ENCODE data around the gene LARP1B. TPM values are rescaled to one million over a fixed set of nuclear protein-coding genes. Genes with fewer than 3 reads are reported as not detected.
"Not testable (repeated sequence)": the region's sequence is repeated elsewhere in the genome, so short reads cannot be mapped to it uniquely, and the experiment has no call there.

The LARP1B gene
- total RNA-seq, 1 donor from 2014 or later = 19.8 TPM

- intact Hi-C loops (cut with micrococcal nuclease) = no loop called here
Measured at GRCh38 chr4:128134925-128135324, 73.8 kb downstream of the LARP1B start.

DNA sequence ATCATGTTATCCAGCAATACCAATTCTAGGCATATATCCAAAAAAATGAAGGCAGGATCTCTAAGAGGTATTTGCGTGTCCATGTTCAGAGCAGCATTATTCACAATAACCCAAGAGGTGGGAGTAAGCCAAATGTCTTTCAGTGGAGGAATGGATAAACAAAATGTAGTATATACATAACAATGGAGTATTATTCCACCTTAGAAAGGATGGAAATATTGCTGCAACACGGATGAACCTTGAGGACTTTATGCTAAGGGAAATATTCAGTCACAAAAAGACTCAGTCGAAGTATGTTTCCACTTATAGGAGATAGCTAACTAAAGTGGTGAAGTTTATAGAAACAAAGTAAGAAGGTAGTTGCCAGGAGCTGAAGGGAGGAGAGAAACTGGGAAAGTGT lies 74.3 kb downstream of the LARP1B start:
- intact Hi-C loops (cut with micrococcal nuclease) = no loop called here

- intact Hi-C loops (cut with micrococcal nuclease) = no loop called here
Measured at GRCh38 chr4:128141866-128142265, 80.8 kb downstream of the LARP1B start.

GRCh38 chr4:128145727-128146126 lies 84.6 kb downstream of the LARP1B start:
- intact Hi-C loops (cut with micrococcal nuclease) = no loop called here

DNA sequence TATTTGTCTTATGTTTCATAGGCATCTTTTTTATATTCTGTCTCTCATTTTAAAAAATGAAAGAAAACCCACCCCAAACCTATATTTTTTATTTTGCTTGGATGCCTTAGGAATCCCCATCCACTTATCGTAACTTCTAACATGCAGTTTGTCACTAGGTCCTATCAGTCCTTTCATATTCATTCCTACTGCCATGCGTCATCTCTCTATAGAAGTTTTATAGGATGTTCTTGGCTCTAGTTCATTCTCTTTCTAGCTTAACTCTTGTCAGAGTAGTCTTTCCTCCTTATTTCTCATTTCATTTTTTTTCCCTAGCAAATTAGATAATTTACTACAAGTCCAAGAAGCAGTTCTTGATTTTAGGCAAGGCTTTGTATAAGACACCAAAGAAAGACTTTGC lies 92.7 kb downstream of the LARP1B start:
- intact Hi-C loops (cut with micrococcal nuclease) = no loop called here

- intact Hi-C loops (cut with micrococcal nuclease) = no loop called here
Measured at GRCh38 chr4:128155231-128155855, 94.2 kb downstream of the LARP1B start.

DNA sequence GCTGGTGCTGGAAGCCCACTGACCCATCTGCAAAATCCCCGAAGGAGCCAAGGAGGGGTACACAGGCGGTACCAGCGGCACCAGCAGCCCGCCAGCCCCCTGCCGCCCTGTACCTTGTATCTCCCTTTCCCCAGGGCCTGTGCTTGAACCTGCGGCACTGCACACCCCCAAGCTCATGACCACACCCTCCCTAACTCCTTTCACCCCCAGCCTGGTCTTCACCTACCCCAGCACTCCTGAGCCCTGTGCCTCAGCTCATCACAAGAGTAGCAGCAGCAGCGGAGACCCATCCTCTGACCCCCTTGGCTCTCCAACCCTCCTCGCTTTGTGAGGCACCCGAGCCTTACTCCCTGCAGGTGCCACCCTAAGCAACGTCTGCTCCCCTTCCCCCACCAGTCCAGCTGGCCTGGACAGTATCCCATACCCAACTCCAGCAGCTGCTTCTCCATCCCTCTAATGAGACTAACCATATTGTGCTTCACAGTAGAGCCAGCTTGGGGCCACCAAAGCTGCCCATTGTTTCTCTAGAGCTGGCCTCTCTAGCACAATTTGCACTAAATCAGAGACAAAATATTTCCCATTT lies 94.9 kb downstream of the LARP1B start:
- intact Hi-C loops (cut with micrococcal nuclease) = no loop called here

GRCh38 chr4:128156472-128156871 lies 95.4 kb downstream of the LARP1B start:
- intact Hi-C loops (cut with micrococcal nuclease) = not testable (repeated sequence)

DNA sequence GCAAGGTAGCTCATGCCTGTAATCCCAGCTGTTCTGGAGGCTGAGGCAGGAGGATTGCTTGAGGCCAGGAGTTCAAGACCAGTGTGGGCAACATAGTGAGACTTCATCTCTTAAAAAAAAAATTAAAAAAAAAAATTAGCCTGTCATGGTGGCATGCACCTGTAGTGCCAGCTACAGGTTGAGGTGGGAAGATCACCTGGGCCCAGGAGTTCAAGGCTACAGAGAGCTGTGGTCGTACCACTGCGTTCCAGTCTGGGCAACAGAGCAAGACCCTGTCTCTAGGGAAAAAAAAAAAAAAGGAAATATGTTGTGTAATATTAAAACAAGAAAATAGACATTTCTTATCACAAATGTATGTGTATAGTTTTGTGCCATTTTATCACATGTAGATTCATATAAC lies 97.8 kb downstream of the LARP1B start:
- intact Hi-C loops (cut with micrococcal nuclease) = no loop called here

DNA sequence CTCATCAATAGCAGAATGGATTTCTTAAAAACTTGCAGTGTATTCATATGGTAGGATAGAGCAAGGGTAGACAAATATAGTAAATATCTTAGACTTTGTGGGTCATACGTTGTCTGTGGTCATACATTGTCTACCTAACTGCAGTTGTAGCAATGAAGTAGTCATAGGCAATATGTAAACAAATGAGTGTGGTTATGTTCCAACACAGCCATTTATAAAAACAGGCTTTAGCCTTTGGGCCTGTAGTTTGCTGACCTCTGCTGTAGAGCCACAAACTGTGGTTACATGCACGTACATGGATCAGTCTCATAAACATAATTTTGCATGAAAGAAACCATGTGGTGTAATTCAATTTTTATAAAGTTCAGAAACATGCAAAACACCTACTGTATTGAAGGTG lies 98.9 kb downstream of the LARP1B start:
- intact Hi-C loops (cut with micrococcal nuclease) = no loop called here

DNA sequence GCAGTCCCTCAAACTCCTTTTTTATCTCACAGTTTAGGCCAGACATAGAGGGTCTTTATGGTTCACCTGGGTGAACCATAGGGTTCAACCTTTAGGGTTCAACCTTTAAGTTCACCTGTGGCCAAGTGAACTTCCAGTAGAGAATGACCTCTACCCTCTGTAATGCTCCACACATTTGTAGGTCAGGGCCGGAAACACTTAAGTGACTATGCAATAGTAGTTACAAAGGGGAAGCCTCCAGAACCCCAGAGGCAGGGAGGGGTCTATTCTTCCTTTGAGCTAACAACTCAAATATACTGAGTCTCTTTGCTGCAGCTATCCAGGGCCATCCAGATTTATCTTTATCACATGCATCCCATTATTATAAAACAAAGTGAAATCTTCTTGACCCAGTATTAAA lies 100.0 kb downstream of the LARP1B start:
- intact Hi-C loops (cut with micrococcal nuclease) = no loop called here

DNA sequence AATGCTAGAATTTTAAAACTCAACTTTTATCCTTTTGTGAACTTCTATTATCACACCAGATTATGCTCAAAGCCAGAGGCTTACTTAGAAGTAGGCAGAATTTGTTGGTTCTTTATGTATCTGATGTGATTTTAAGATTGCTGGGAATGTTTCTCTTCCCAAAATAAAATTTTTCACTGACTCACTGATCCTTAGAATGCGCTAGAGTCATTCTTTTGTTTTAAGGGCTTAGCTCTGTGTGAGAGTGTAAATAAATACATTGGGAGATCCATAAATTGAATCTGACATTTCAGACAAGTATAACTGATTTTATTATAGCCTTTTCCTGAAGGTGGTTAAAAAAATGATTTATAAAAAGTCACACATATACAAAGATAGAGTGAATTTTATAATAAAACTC lies 101.3 kb downstream of the LARP1B start:
- intact Hi-C loops (cut with micrococcal nuclease) = no loop called here

GRCh38 chr4:128163177-128164117 lies 102.3 kb downstream of the LARP1B start:
- intact Hi-C loops (cut with micrococcal nuclease) = no loop called here

GRCh38 chr4:128166982-128167381 lies 105.9 kb downstream of the LARP1B start:
- intact Hi-C loops (cut with micrococcal nuclease) = no loop called here

GRCh38 chr4:128168701-128169100 lies 107.6 kb downstream of the LARP1B start:
- intact Hi-C loops (cut with micrococcal nuclease) = no loop called here

- intact Hi-C loops (cut with micrococcal nuclease) = no loop called here
Measured at GRCh38 chr4:128169245-128169644, 108.1 kb downstream of the LARP1B start.

GRCh38 chr4:128176643-128177042 lies 115.5 kb downstream of the LARP1B start:
- intact Hi-C loops (cut with micrococcal nuclease) = no loop called here

DNA sequence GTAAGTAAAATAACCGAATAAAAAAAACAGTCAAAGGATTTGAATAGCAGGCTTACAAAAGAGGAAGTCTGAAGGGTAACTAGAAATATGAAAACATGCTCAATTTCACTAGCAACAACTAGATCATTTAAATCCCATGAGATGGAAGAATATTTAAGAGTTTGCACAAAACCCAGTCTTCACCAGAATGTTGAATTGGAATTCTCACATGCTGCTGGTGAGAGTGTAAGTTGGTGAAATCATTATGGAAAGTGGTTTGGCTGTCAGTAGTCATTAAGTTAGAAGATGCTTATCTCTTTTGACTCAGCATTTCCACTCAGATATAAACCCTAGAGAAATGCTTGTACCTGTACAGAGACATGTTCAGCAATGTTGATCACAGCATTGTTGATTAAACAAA lies 116.4 kb downstream of the LARP1B start:
- intact Hi-C loops (cut with micrococcal nuclease) = no loop called here

- intact Hi-C loops (cut with micrococcal nuclease) = no loop called here
Measured at GRCh38 chr4:128186623-128187022, 125.5 kb downstream of the LARP1B start.

- intact Hi-C loops (cut with micrococcal nuclease) = loop anchor here (1.0 to 5.0 kb wide), 6 partner anchors 30 to 672 kb away; partner anchors contain the start of genes JADE1 and PGRMC2
Measured at GRCh38 chr4:128191115-128191781, 130.1 kb downstream of the LARP1B start.

Measured in T-helper 2 cell treated with Interferon-gamma antibody and Interleukin-4, amounts not matched to agents 100 ng/mL and 5 ng/mL, for 36 hours (primary cell).